Measurements from ENCODE around the gene PPP1CB.

DNA sequence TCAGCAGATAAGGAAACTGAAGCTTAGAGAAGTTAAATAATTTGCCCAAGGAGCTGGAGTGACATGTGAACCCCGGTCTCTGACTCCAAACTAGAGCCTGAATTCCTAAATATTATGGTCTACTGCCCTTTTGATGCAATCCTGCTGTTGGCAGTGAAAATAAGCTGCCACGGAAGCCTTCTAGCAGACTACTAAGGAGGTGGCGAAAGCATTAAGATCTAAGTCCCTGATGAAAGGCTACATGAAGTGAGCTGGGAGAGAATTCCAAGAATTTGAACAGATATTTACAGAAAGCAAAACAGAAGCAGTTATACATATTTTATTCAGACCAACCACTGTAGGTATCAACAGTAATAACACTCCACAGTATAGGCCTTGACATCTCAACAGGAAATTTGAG is 90.4 kb downstream of the PPP1CB start:
- TF ChIP-seq, protein P1, sequence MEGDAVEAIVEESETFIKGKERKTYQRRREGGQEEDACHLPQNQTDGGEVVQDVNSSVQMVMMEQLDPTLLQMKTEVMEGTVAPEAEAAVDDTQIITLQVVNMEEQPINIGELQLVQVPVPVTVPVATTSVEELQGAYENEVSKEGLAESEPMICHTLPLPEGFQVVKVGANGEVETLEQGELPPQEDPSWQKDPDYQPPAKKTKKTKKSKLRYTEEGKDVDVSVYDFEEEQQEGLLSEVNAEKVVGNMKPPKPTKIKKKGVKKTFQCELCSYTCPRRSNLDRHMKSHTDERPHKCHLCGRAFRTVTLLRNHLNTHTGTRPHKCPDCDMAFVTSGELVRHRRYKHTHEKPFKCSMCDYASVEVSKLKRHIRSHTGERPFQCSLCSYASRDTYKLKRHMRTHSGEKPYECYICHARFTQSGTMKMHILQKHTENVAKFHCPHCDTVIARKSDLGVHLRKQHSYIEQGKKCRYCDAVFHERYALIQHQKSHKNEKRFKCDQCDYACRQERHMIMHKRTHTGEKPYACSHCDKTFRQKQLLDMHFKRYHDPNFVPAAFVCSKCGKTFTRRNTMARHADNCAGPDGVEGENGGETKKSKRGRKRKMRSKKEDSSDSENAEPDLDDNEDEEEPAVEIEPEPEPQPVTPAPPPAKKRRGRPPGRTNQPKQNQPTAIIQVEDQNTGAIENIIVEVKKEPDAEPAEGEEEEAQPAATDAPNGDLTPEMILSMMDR (IDR thresholded peaks at IDR 0.05): no peak
- no peak for TF ChIP-seq POLR2A (IDR thresholded peaks at IDR 0.05)
